HepG2 (cell line): ENCODE data around the gene BCL2L1. TPM values are rescaled to one million over a fixed set of nuclear protein-coding genes. Genes with fewer than 3 reads are reported as not detected.
A peak's percentile ranks its signal among the peaks of the same experiment; 100 is the strongest.

Experiments used
- BRD4 ChIP-seq: sonication (generic); formaldehyde crosslinking; IDR thresholded peaks from 2 replicates; pipeline ENCODE4 v1.4.0; 2020; ENCODE audit warnings: missing genetic modification reagents
- DMAP1 ChIP-seq: IDR thresholded peaks from 2 replicates; pipeline ENCODE4 v1.6.1; 2016
- EP300 ChIP-seq, 3 experiments: sonication (generic) in 1 of 3; formaldehyde crosslinking in 1 of 3; IDR thresholded peaks; 2 replicates each; pipeline versions ENCODE4 v1.5.1 to v1.6.1; 2011 to 2020; ENCODE audit warnings: low read depth in 2 of 3, low read length in 2 of 3, borderline replicate concordance in 1 of 3, improper control_type of control experiment in 1 of 3, mild to moderate bottlenecking in 1 of 3, missing genetic modification reagents in 1 of 3, moderate library complexity in 1 of 3
- ERF ChIP-seq: IDR thresholded peaks from 2 replicates; pipeline ENCODE4 v1.6.1; 2018; ENCODE audit warnings: missing biosample characterization, missing genetic modification reagents
- KMT2B ChIP-seq: IDR thresholded peaks from 2 replicates; pipeline ENCODE4 v1.6.1; 2016; ENCODE audit warnings: missing genetic modification reagents, missing compliant biosample characterization
- MBNL3 ChIP-seq: fragments of 250-450 bp; sonication (Bioruptor Pico); conservative IDR thresholded peaks from 2 replicates; pipeline ENCODE4 v1.8.0; 2022; ENCODE audit warnings: mild to moderate bottlenecking, inconsistent platforms
- NR2F1 ChIP-seq, 2 experiments: fragments of 450-650 bp in 1 of 2; formaldehyde crosslinking in 1 of 2; IDR thresholded peaks; 2 replicates each; pipeline versions ENCODE4 v1.5.0 to v1.6.1; 2016 to 2020; ENCODE audit warnings: mild to moderate bottlenecking in 1 of 2, missing compliant biosample characterization in 1 of 2, missing genetic modification reagents in 1 of 2, moderate library complexity in 1 of 2
- PPARG ChIP-seq: conservative IDR thresholded peaks from 2 replicates; pipeline ENCODE4 v1.6.1; 2016; ENCODE audit warnings: missing biosample characterization, missing genetic modification reagents
- RARG ChIP-seq: sonication (generic); formaldehyde crosslinking; IDR thresholded peaks from 2 replicates; pipeline ENCODE4 v1.4.0; 2020; ENCODE audit warnings: low read depth, mild to moderate bottlenecking, missing genetic modification reagents
- SATB2 ChIP-seq: sonication (generic); formaldehyde crosslinking; IDR thresholded peaks from 2 replicates; pipeline ENCODE4 v1.5.0; 2020; ENCODE audit warnings: missing genetic modification reagents
- STAG1 ChIP-seq: sonication (generic); formaldehyde crosslinking; IDR thresholded peaks from 2 replicates; pipeline ENCODE4 v1.4.0; 2020; ENCODE audit warnings: missing genetic modification reagents
- TGIF2 ChIP-seq: IDR thresholded peaks from 2 replicates; pipeline ENCODE4 v1.6.1; 2016; ENCODE audit warnings: control low read depth, missing compliant biosample characterization
- TP53 ChIP-seq: sonication (generic); formaldehyde crosslinking; conservative IDR thresholded peaks from 2 replicates; pipeline ENCODE4 v1.4.0; 2020; ENCODE audit warnings: missing genetic modification reagents
- ZNF121 ChIP-seq: sonication (generic); formaldehyde crosslinking; IDR thresholded peaks from 2 replicates; pipeline ENCODE4 v1.5.0; 2020; ENCODE audit warnings: mild to moderate bottlenecking, missing genetic modification reagents
- ZNF124 ChIP-seq: sonication (generic); formaldehyde crosslinking; IDR thresholded peaks from 2 replicates; pipeline ENCODE4 v1.4.0; 2020; ENCODE audit warnings: missing genetic modification reagents
- ZNF234 ChIP-seq: sonication (generic); formaldehyde crosslinking; conservative IDR thresholded peaks from 2 replicates; pipeline ENCODE4 v1.5.1; 2020; ENCODE audit warnings: mild to moderate bottlenecking, missing genetic modification reagents
- ZNF451 ChIP-seq: sonication (generic); formaldehyde crosslinking; IDR thresholded peaks from 2 replicates; pipeline ENCODE4 v1.5.0; 2020; ENCODE audit warnings: mild to moderate bottlenecking, missing genetic modification reagents
- ZNF556 ChIP-seq: sonication (generic); formaldehyde crosslinking; IDR thresholded peaks from 2 replicates; pipeline ENCODE4 v1.4.0; 2020; ENCODE audit warnings: mild to moderate bottlenecking, missing genetic modification reagents, borderline replicate concordance
- ZSCAN31 ChIP-seq: sonication (generic); formaldehyde crosslinking; IDR thresholded peaks from 2 replicates; pipeline ENCODE4 v1.5.0; 2020; ENCODE audit warnings: low read depth, mild to moderate bottlenecking, missing genetic modification reagents
- polyA plus RNA-seq, 8 experiments: library from polyadenylated mRNA; depleted of rRNA in 3 of 8; stranded (reverse) in 7 of 8; unstranded in 1 of 8; fragments of >200 nt; fragmentation: Illumina TruSeq in 4 of 8; extraction: Trizol in 4 of 8; gene quantifications; 2 replicates each; pipeline versions ENCODE4 v1.2.1 to v1.2.3, GENCODE V29; 2011 to 2016; ENCODE audit warnings: low read depth in 4 of 8, missing spikeins in 1 of 8, mixed read lengths in 1 of 8; ENCODE audit not compliant: insufficient read depth in 1 of 8
- total RNA-seq, 5 experiments: library from RNA; depleted of rRNA; stranded (reverse); fragments of >200 nt; fragmentation: Illumina TruSeq; extraction: Trizol; gene quantifications; 2 replicates each; pipeline ENCODE4 v1.2.3, GENCODE V29; 2016; ENCODE audit warnings: low read depth in 1 of 5
- TF ChIP-seq, protein P1 (sequence below): IDR thresholded peaks from 2 replicates; pipeline ENCODE4 v1.6.1; 2016; ENCODE audit warnings: low read depth
- TF ChIP-seq, protein P2 (sequence below): IDR thresholded peaks from 2 replicates; pipeline ENCODE4 v1.6.1; 2016; ENCODE audit warnings: missing genetic modification reagents, missing compliant biosample characterization
- TF ChIP-seq, protein P3 (sequence below): sonication (generic); formaldehyde crosslinking; IDR thresholded peaks from 2 replicates; pipeline ENCODE4 v1.4.0; 2020; ENCODE audit warnings: missing genetic modification reagents, mild to moderate bottlenecking, borderline replicate concordance
- TF ChIP-seq, protein P4 (sequence below): sonication (generic); formaldehyde crosslinking; IDR thresholded peaks from 2 replicates; pipeline ENCODE4 v1.4.0; 2020; ENCODE audit warnings: mild to moderate bottlenecking, missing genetic modification reagents

BCL2L1 gene
- total and polyA plus RNA-seq, 2 of the 13 experiments (the other 11 are each of a cell fraction or from before 2014, with no cell fraction given), result 164 to 258 TPM

DNA sequence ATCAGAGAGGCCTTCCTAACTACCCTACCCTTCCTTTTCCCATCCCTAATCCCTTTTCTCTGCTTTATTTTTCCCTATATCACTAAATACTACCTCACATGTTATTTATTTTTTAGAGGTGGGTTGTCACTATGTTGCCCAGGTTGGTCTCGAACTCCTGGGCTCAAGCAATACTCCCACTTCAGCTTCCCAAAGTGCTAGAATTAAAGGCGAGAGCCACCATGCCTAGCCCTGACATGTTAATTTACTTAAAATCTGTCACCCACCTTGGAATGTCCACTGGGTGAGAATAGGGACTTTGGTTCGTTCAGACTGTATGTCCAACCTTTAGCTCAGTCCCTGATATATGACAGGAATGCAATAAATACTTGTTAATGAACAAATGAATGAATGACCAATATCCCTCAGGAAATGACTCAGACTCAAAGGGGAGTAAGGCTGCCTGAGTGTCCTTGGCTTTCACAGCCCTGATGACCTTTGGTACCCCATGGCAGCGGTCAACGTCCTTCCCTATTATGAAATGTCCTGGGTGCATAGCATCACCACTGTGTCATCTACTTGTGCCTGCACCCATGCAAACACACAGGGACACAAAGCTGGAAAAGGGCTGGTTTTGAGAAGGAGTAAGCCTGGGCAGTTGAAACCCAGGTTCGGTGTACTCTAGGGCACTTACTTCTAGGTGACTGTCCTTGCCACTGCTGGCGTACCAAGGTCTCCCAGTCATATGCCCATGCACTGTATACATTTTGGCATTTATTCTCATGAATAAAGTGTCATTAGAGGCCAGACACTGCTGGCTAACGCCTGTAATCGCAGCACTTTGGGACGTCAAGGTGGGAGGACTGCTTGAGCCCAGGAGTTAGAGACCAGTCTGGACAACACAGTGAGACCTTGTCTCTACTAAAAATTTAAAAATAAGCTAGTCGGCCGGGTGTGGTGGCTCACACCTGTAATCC is 26.5 kb downstream of the BCL2L1 start (continued):
- TF ChIP-seq, protein P1, sequence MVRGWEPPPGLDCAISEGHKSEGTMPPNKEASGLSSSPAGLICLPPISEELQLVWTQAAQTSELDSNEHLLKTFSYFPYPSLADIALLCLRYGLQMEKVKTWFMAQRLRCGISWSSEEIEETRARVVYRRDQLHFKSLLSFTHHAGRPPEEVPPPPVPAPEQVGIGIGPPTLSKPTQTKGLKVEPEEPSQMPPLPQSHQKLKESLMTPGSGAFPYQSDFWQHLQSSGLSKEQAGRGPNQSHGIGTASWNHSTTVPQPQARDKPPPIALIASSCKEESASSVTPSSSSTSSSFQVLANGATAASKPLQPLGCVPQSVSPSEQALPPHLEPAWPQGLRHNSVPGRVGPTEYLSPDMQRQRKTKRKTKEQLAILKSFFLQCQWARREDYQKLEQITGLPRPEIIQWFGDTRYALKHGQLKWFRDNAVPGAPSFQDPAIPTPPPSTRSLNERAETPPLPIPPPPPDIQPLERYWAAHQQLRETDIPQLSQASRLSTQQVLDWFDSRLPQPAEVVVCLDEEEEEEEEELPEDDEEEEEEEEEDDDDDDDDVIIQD (CRISPR knock-in tag), result peak; percentile 96
- peak; percentile 100 for TF ChIP-seq ERF (CRISPR knock-in tag)
- TF ChIP-seq, protein P2, sequence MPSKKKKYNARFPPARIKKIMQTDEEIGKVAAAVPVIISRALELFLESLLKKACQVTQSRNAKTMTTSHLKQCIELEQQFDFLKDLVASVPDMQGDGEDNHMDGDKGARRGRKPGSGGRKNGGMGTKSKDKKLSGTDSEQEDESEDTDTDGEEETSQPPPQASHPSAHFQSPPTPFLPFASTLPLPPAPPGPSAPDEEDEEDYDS (CRISPR knock-in tag), result peak; percentile 74; the same call in 1 of the 2 replicates
- TF ChIP-seq STAG1 (CRISPR knock-in tag), result peak; percentile 33
- peak; percentile 99 for TF ChIP-seq BRD4
- peak; percentile 62; the same call in 1 of the 2 replicates for TF ChIP-seq SATB2
- TF ChIP-seq ZNF234, result no peak
- TF ChIP-seq ZNF451, result peak; percentile 74
- TF ChIP-seq ZSCAN31, result peak; percentile 94
- peak; percentile 92; the same call in 1 of the 2 replicates for TF ChIP-seq ZNF124 (CRISPR knock-in tag)
- no peak for TF ChIP-seq ZNF121 (CRISPR knock-in tag)
- TF ChIP-seq RARG (CRISPR knock-in tag), result no peak
- TF ChIP-seq NR2F1 (CRISPR knock-in tag; IDR thresholded peaks at IDR 0.05), result peak; percentile 98 to 99
- TF ChIP-seq TP53 (CRISPR knock-in tag), result peak; percentile 89
- TF ChIP-seq, protein P3, sequence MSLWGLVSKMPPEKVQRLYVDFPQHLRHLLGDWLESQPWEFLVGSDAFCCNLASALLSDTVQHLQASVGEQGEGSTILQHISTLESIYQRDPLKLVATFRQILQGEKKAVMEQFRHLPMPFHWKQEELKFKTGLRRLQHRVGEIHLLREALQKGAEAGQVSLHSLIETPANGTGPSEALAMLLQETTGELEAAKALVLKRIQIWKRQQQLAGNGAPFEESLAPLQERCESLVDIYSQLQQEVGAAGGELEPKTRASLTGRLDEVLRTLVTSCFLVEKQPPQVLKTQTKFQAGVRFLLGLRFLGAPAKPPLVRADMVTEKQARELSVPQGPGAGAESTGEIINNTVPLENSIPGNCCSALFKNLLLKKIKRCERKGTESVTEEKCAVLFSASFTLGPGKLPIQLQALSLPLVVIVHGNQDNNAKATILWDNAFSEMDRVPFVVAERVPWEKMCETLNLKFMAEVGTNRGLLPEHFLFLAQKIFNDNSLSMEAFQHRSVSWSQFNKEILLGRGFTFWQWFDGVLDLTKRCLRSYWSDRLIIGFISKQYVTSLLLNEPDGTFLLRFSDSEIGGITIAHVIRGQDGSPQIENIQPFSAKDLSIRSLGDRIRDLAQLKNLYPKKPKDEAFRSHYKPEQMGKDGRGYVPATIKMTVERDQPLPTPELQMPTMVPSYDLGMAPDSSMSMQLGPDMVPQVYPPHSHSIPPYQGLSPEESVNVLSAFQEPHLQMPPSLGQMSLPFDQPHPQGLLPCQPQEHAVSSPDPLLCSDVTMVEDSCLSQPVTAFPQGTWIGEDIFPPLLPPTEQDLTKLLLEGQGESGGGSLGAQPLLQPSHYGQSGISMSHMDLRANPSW (CRISPR knock-in tag), result peak; percentile 94
- no peak for TF ChIP-seq MBNL3 (CRISPR knock-in tag)
- TF ChIP-seq PPARG (CRISPR knock-in tag), result peak; percentile 98
- TF ChIP-seq TGIF2, result peak; percentile 86
- peak; percentile 90 for TF ChIP-seq KMT2B (CRISPR knock-in tag)
- peak; percentile 87; the same call in 1 of the 2 replicates for TF ChIP-seq ZNF556 (CRISPR knock-in tag)
- TF ChIP-seq, protein P4, sequence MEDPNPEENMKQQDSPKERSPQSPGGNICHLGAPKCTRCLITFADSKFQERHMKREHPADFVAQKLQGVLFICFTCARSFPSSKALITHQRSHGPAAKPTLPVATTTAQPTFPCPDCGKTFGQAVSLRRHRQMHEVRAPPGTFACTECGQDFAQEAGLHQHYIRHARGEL (CRISPR knock-in tag), result no peak
- TF ChIP-seq EP300 (IDR thresholded peaks at IDR 0.05; ENCODE audit: low read depth in 2 of 2, low read length in 2 of 2), result peak; percentile 99 to 100
- peak; percentile 100 for TF ChIP-seq EP300 (CRISPR knock-in tag; IDR thresholded peaks at IDR 0.05; ENCODE audit: borderline replicate concordance)
- TF ChIP-seq DMAP1 (CRISPR knock-in tag), result peak; percentile 84
